ENCODE data around the gene NME3.

NME3 gene

GRCh38 chr16:1779741-1780676 is 8.7 kb upstream of the NME3 start:
- DNase-seq = no peak

GRCh38 chr16:1779234-1779701 is 7.9 kb upstream of the NME3 start:
- DNase-seq = no peak

- no peak for DNase-seq
Observed at GRCh38 chr16:1778200-1779179, 7.1 kb upstream of the NME3 start.

- DNase-seq = no peak
Observed at GRCh38 chr16:1777375-1778199, 6.2 kb upstream of the NME3 start.

GRCh38 chr16:1776991-1777374 is 5.6 kb upstream of the NME3 start:
- no peak for DNase-seq

- DNase-seq = no peak
Observed at GRCh38 chr16:1776672-1776955, 5.3 kb upstream of the NME3 start.

GRCh38 chr16:1775846-1776671 is 4.7 kb upstream of the NME3 start:
- no peak for DNase-seq

- DNase-seq = no peak
Observed at GRCh38 chr16:1775006-1775845, 3.9 kb upstream of the NME3 start.

GRCh38 chr16:1774448-1774780 is 3.1 kb upstream of the NME3 start:
- no peak for DNase-seq

- DNase-seq = no peak
Observed at GRCh38 chr16:1773703-1774447, 2.5 kb upstream of the NME3 start.

- peak; percentile 85 for DNase-seq
Observed at GRCh38 chr16:1772908-1773702, 1.8 kb upstream of the NME3 start, which contains the start of gene MRPS34. Gene MRPS34, minus strand, starts transcription at chr16:1773134. Its CDS starts 15 bp downstream, at chr16:1773119.

- DNase-seq = no peak
Observed at GRCh38 chr16:1772362-1772907, 1.1 kb upstream of the NME3 start, which contains the start of gene EME2. Gene EME2, plus strand, starts transcription at chr16:1772810. Its CDS starts 418 bp downstream, at chr16:1773228.

GRCh38 chr16:1771864-1772361 is 570 bp upstream of the NME3 start:
- DNase-seq = no peak

GRCh38 chr16:1770328-1771187 is 785 bp downstream of the NME3 start:
- no peak for DNase-seq

GRCh38 chr16:1769402-1770300 is 1.7 kb downstream of the NME3 start:
- no peak for DNase-seq

GRCh38 chr16:1768767-1769401 is 2.5 kb downstream of the NME3 start:
- DNase-seq = no peak
